ENCODE results near the gene POPDC2.

The POPDC2 gene

GRCh38 chr3:119626196-119626595 is 34.2 kb downstream of the POPDC2 start:
- TF ChIP-seq CTCF (conservative IDR thresholded peaks at IDR 0.05; ENCODE audit: low read length): no peak
- DNase-seq (ENCODE audit: low read depth): no peak
- H3K4me3 ChIP-seq (ENCODE audit: low read length): no peak overlapping the region

- no peak for TF ChIP-seq CTCF (conservative IDR thresholded peaks at IDR 0.05; ENCODE audit: low read length)
- H3K4me3 ChIP-seq (ENCODE audit: low read length): no peak overlapping the region
Measured at GRCh38 chr3:119625451-119626153, 34.8 kb downstream of the POPDC2 start.

GRCh38 chr3:119624002-119624720 is 36.2 kb downstream of the POPDC2 start:
- no peak overlapping the region for H3K4me3 ChIP-seq (ENCODE audit: low read length)
- no peak for TF ChIP-seq CTCF (conservative IDR thresholded peaks at IDR 0.05; ENCODE audit: low read length)
- DNase-seq (ENCODE audit: low read depth): no peak

More at GRCh38 chr3:119625451-119626153, 34.8 kb downstream of the POPDC2 start:
- no peak for DNase-seq (ENCODE audit: low read depth)

GRCh38 chr3:119620899-119621298 is 39.5 kb downstream of the POPDC2 start:
- no peak for TF ChIP-seq CTCF (conservative IDR thresholded peaks at IDR 0.05; ENCODE audit: low read length)
- no peak overlapping the region for H3K4me3 ChIP-seq (ENCODE audit: low read length)
- no peak for DNase-seq (ENCODE audit: low read depth)

- DNase-seq (ENCODE audit: low read depth): no peak
- H3K4me3 ChIP-seq (ENCODE audit: low read length): no peak overlapping the region
- no peak for TF ChIP-seq CTCF (conservative IDR thresholded peaks at IDR 0.05; ENCODE audit: low read length)
Measured at GRCh38 chr3:119619094-119619493, 41.3 kb downstream of the POPDC2 start.

- H3K4me3 ChIP-seq (ENCODE audit: low read length): no peak overlapping the region
- TF ChIP-seq CTCF (conservative IDR thresholded peaks at IDR 0.05; ENCODE audit: low read length): no peak
- DNase-seq (ENCODE audit: low read depth): no peak
Measured at GRCh38 chr3:119616056-119616455, 44.3 kb downstream of the POPDC2 start.

- no peak overlapping the region for H3K4me3 ChIP-seq (ENCODE audit: low read length)
- no peak for DNase-seq (ENCODE audit: low read depth)
- TF ChIP-seq CTCF (conservative IDR thresholded peaks at IDR 0.05; ENCODE audit: low read length): no peak
Measured at GRCh38 chr3:119613872-119614271, 46.5 kb downstream of the POPDC2 start.
